ENCODE results near the gene ZSWIM7. TPM values are rescaled to one million over a fixed set of nuclear protein-coding genes. Genes with fewer than 3 reads are reported as not detected.

Gene ZSWIM7
- total and polyA plus RNA-seq, 2 of the 4 experiments (the other 2 are of a cell fraction) = 6.8 to 12.1 TPM

DNA sequence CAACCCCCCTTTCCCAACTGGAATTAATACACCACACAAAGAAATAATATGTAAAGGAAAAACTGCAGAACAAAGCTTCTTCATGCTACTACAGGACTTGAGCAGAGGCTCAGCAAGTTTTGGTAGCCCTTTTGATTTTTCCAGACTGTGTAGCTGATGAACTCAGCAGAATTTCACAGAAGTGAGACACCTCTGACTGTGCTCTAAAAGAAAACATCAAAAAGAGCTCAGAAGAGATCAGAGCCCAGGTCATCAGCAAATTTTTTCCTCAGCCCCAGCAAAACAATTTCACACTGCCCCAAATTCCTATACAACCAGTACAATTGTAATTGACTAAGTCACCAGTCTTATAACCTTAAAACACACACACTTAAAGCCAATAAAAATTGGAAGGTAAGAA lies 38.1 kb upstream of the ZSWIM7 start:
- H3K79me1 ChIP-seq (ENCODE audit: low read depth in 1 of 2, low read length in 2 of 2) = peaks cover 4 to 49% of the 10 kb centered on the region in 2 experiments
- dilution Hi-C loops (cut with HindIII; ENCODE audit: low sequenced_read_pairs, unreplicated experiment) (no loop called here), in situ Hi-C loops (cut with MboI; ENCODE audit: low sequenced_read_pairs) (no loop called here), intact Hi-C loops (cut with micrococcal nuclease) (no loop called here)
- H3K18ac ChIP-seq (ENCODE audit: low read depth, low read length) = no peak overlapping the region
- ATAC-seq (ENCODE audit: low read depth) = no peak
- H4K20me1 ChIP-seq (ENCODE audit: insufficient read depth, low read length) = peaks cover 3% of the 10 kb centered on the region; the same call in 1 of the 2 replicates
- H3K4ac ChIP-seq (ENCODE audit: low read depth, low read length) = no peak overlapping the region
- no peak overlapping the region for H4K91ac ChIP-seq (ENCODE audit: insufficient read depth, low read depth, low read length)
- no peak overlapping the region for H2AK5ac ChIP-seq (ENCODE audit: low read depth, low read length)
- no peak overlapping the region for H2AFZ ChIP-seq (replicated peaks; ENCODE audit: low read length, poor library complexity)
- H3K4me3 ChIP-seq (ENCODE audit: insufficient read depth, low read depth, low read length) = no peak overlapping the region
- CTCF ChIA-PET = no interaction called here
- H3K27me3 ChIP-seq (ENCODE audit: control insufficient read depth, insufficient read depth, low read length) = no peaks in the 10 kb centered on the region
- H4K5ac ChIP-seq (ENCODE audit: low read depth, low read length) = no peak overlapping the region
- H3K9ac ChIP-seq (ENCODE audit: low read depth, low read length) = no peak overlapping the region
- no peaks in the 10 kb centered on the region for H3K4me1 ChIP-seq (ENCODE audit: control insufficient read depth, insufficient read depth, low read length)
- no TSS peak for BruUV-seq (replicated peaks)
- peaks cover 6% of the 10 kb centered on the region for H3K9me1 ChIP-seq (ENCODE audit: insufficient read depth, low read length)
- no peak overlapping the region for H3K23ac ChIP-seq (ENCODE audit: low read depth, low read length)
- TF ChIP-seq RCOR1 (IDR thresholded peaks at IDR 0.05; ENCODE audit: insufficient replicate concordance, low read length) = no peak
- TF ChIP-seq CEBPB (IDR thresholded peaks at IDR 0.05; ENCODE audit: low read depth, low read length) = no peak
- peak; percentile 31; the same call in 1 of the 2 replicates for TF ChIP-seq MAFK (IDR thresholded peaks at IDR 0.05; ENCODE audit: low read depth, low read length)
- TF ChIP-seq, protein P1, sequence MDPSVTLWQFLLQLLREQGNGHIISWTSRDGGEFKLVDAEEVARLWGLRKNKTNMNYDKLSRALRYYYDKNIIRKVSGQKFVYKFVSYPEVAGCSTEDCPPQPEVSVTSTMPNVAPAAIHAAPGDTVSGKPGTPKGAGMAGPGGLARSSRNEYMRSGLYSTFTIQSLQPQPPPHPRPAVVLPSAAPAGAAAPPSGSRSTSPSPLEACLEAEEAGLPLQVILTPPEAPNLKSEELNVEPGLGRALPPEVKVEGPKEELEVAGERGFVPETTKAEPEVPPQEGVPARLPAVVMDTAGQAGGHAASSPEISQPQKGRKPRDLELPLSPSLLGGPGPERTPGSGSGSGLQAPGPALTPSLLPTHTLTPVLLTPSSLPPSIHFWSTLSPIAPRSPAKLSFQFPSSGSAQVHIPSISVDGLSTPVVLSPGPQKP (IDR thresholded peaks at IDR 0.05; ENCODE audit: borderline replicate concordance, low read depth, low read length) = no peak
- TF ChIP-seq RAD21 (IDR thresholded peaks at IDR 0.05; ENCODE audit: low read length) = no peak
- TF ChIP-seq MAZ (IDR thresholded peaks at IDR 0.05; ENCODE audit: borderline replicate concordance, low read depth, low read length) = no peak
- TF ChIP-seq, protein P2, sequence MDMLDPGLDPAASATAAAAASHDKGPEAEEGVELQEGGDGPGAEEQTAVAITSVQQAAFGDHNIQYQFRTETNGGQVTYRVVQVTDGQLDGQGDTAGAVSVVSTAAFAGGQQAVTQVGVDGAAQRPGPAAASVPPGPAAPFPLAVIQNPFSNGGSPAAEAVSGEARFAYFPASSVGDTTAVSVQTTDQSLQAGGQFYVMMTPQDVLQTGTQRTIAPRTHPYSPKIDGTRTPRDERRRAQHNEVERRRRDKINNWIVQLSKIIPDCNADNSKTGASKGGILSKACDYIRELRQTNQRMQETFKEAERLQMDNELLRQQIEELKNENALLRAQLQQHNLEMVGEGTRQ (IDR thresholded peaks at IDR 0.05; ENCODE audit: low read depth, low read length) = no peak
- TF ChIP-seq CHD1 (IDR thresholded peaks at IDR 0.05; ENCODE audit: low read depth, low read length) = no peak
- H3K9me3 ChIP-seq (ENCODE audit: control insufficient read depth, insufficient read depth, low read length) = peaks cover 2% of the 10 kb centered on the region
- no peak overlapping the region for H3K14ac ChIP-seq (replicated peaks; ENCODE audit: low read depth, low read length)
- H3K56ac ChIP-seq (ENCODE audit: extremely low read depth, insufficient read depth, low read length) = no peak overlapping the region
- no peak overlapping the region for H2AK9ac ChIP-seq (replicated peaks; ENCODE audit: low read depth, low read length, poor library complexity)
- H2BK20ac ChIP-seq (ENCODE audit: low read depth, low read length) = no peak overlapping the region
- peak; percentile 27 for DNase-seq
- no peak overlapping the region for H2BK120ac ChIP-seq (ENCODE audit: low read depth, low read length)
- H2BK15ac ChIP-seq (ENCODE audit: low read depth, low read length) = no peak overlapping the region
- H3K36me3 ChIP-seq (ENCODE audit: control insufficient read depth, insufficient read depth, low read length) = peaks cover 48% of the 10 kb centered on the region
- POLR2A ChIA-PET (ENCODE audit: unreplicated experiment) = no interaction called here
- no peak overlapping the region for H3K4me2 ChIP-seq (ENCODE audit: low read depth, low read length)
- H4K8ac ChIP-seq (ENCODE audit: low read depth in 2 of 2, low read length in 2 of 2) = no peak overlapping the region
- H3K27ac ChIP-seq (ENCODE audit: insufficient read depth, low read length) = no peak overlapping the region
- no peak overlapping the region for H2BK5ac ChIP-seq (ENCODE audit: low read depth, low read length, poor library complexity, severe bottlenecking)

Measured in IMR-90 (cell line).